HPDE6-E6E7 (cell line): ENCODE results near the gene HYAL1.
"Not testable (repeated sequence)": the region's sequence is repeated elsewhere in the genome, so short reads cannot be mapped to it uniquely, and the experiment has no call there.

Source experiments
- DNase-seq: peaks from one replicate; pipeline ENCODE4 v3.0.0; 2011; ENCODE audit warnings: missing footprints; ENCODE audit errors: extremely low spot score

The HYAL1 gene

DNA sequence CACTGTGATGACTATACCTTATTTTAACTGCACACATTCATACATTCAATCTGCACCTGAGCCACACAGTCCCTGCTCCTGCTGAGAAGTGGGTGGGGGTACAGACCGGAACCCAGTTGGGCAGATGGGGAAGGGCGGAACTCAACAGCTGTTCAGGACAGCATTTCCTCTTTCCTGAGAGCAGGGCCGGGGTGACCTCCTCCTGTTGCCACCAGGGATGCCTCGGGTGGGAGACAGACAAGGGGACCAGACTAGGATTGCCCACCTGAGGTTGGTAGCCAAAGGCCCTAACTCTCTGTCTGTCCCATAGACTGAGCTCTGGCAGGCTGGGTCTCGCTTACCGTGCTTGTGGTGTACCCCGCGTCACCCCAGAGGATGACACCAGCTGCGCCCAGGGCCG, 15.2 kb upstream of the HYAL1 start:
- DNase-seq: no peak

GRCh38 chr3:50318163-50318562, 14.8 kb upstream of the HYAL1 start:
- DNase-seq: no peak

DNA sequence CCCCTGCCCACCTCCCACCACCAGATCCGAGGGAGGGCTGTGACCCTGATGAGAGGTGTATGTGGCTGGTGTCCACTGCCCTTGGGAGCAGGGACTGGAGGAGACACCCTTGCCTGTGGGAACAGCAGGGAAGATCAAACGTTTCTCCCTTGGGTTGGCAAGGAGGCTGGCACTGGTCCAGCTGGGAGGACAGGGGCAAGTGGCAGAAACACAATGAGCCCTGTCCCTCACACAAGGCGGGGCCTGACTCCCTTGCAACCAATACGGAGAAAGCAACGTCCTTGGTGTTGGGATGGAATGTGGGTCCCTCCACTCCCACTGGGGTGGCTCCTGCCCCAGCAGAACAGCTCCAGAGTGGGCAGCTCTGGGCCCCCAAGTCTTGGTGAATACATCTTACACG, 13.9 kb upstream of the HYAL1 start:
- no peak for DNase-seq

DNA sequence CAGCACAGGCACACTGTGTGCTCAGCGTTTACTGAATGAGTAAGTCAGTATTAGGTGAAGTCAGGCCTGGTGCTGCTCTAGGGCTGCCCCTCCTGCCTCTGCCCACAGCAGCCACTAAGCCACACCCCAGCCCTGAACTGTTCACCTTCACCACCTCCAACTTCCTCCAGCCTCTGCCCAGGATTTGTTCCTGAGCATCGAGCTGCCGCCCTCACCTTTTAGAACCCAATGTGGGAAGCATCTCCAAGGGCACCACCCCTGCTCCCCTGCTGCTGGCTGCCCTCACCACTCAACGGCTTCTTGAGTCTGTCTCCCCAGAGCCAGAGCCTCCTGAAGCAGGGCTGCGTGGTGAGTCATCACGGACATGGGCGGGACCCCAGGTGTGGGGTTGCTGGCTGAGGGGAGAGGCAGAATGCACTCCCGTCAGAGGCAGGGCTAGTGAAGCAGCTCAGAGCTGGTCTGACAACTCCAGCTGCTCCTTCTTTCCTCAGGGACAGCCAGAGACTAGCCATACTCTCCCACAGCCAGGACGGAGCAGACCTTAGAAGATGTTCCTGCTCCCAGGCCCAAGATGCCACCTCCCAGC, 13.4 kb upstream of the HYAL1 start:
- DNase-seq: peak; percentile 71

- no peak for DNase-seq
These were observed 11.4 kb upstream of the HYAL1 start for GRCh38 chr3:50314816-50315215.

DNA sequence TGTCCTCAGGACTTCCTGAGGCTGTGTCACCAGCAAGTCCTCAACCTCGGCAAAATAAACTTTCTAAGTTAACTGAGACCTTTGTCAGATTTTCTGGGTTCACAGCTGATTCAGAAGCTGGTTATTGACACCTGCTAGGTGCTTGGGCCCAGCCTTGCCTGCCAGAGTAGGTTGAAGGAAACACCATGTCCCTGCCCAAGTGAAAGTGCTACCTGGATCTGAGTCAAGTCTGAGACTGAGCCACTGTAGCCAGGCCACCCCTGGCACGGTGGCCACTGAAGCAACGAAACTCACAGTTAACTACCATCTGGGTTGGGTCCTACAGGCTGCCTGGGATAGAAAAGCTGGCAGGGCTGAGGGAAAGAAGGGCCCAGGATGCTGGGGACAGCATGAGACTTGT, 11.0 kb upstream of the HYAL1 start:
- DNase-seq: no peak

DNA sequence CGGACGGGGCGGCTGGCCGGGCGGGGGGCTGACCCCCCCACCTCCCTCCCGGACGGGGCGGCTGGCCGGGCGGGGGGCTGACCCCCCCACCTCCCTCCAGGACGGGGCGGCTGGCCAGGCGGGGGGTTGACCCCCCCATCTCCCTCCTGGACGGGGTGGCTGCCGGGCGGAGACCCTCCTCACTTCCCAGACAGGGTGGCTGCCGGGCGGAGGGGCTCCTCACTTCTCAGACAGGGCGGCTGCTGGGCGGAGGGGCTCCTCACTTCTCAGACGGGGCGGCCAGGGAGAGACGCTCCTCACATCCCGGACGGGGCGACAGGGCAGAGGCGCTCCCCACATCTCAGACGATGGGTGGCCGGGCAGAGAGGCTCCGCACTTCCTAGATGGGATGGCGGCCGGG, 8.7 kb upstream of the HYAL1 start:
- DNase-seq: not testable (repeated sequence)

- DNase-seq: no peak
These were observed 1.2 kb upstream of the HYAL1 start for GRCh38 chr3:50304601-50305000.

- DNase-seq: no peak
These were observed 1.0 kb downstream of the HYAL1 start for GRCh38 chr3:50302095-50303012.

GRCh38 chr3:50300681-50301254, 2.6 kb downstream of the HYAL1 start:
- DNase-seq: no peak

DNA sequence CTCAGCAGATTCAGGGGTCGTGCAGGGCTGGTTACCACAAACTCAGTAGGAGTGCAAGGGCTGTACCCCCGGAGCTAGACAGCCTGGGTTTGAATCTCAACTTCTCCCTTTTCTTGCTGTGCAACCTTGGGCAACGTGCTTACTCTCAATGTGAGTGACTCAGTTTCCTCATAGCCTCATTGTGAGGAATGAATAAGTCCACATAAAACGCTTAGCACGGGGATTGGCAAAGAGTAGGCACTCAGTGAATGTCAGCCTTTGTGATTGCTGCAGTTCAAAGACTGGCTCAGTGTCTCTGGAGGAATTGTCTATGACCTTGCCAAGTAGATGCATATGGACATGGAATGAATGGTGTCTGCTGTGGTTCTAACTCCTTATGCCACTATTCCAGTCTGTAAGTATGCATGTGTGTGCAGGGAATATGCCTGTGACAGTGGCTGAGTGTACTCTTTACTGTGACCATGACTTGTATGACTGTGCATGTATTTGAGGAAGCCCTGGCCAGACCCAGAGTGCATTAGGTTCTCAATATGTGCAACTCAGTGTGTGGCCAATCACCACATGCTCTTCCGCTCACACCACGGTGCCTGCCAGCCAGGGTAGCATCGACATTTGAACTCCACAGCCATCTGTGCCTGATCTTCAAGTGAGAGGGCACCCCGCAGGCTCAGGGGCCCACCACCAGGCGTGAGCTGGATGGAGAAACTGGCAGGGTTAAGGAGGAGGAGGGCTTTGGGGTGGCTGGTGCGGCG, 3.3 kb downstream of the HYAL1 start:
- DNase-seq: no peak

GRCh38 chr3:50299638-50299928, 3.8 kb downstream of the HYAL1 start:
- DNase-seq: peak; percentile 60

- DNase-seq: peak; percentile 71
These were observed 4.3 kb downstream of the HYAL1 start, which contains the start of the genes HYAL3 and NAA80 for GRCh38 chr3:50298836-50299637. Gene HYAL3, minus strand, starts transcription at chr3:50299405. Its CDS starts 3,803 bp downstream, at chr3:50295602. Gene NAA80, minus strand, starts transcription at chr3:50299405. Its CDS starts 1,942 bp downstream, at chr3:50297463.

DNA sequence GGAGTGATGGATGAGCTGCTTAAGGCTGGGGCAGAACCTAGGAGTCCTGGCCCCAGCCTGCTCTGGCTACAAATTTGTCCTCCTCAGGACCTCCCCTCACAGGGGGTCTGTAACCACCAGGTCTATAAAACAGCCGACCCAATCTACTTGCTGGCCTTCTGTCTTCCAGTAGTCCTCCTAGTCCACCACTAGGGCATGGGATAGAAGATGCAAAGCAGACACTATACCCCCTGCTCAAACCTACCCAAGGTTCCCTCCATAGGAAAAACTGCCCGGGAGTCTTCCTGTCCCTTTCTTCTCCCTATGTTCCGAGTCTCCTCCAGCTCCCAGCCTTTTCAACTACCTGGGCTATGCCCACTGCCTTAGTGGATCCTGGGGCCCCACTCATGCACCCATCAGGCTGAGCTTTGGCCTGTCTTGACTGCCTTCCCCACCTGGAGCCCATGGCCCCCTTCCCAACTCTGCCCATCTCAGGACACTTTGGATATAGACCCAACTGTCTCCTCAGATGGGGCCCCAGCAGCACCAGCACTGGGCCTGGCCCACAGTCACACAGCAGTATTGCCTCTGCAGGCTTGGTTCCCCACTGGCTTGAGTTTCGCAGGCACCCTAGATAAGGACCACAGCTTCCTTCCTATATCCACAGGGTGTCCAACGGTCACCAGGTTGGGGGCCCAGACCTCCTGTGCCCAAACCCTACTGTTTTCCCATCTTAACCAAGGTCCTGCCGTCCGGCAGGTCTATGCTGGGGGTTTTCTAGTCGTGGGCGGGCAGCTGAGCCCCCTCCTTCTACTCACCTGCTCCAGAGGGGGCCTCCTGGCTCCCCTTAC, 5.3 kb downstream of the HYAL1 start:
- no peak for DNase-seq

DNA sequence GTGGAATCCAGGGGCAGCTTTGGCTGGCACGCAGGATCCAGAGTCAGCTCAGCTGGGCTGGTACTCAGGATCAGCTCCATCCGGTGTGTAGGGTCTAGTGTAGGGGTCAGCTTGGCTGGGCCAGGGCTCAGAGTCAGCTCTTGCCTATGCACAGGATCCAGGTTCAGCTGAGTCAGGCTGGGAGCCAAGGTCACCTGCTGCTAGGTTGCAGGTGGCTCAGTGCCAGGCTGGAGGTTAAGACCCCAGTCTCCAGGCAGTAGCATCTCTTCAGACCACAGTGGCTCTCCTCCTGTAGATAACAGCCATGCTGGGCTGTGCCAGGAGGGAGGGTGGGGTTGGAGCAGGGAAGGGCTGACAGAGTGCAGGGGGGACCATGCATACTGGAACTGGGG, 6.0 kb downstream of the HYAL1 start:
- no peak for DNase-seq

DNA sequence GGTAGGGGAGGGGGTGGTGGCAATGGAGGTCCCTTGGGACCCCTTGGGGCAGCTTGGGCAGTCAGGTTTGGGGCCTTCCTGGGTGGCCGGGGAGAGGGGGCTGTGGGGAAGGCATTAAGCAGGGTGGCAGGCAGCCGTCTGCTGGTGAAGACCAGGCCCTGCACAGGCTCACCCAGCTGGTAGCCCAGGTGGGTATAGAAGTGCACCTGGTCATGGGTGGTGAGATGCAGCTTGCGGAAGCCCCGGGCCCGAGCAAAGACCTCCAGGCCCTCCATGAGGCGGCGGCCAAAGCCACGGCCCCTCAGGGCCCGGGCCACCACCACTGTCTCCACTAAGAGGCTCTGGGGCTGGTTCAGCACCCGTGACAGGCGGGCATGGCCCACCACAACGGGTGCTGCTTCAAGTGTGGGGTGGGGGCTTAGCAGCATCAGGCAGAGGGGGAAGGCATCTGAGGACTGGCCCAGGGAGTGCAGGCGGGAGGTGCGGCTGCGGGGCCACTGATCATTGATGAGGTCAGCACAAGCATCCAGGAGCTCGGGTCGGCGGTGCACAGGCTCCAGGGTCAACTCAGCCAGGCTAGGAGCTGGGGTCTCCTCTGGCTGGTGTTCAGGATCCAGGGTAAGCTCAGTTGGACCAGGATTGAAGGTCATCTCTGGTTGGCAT, 6.5 kb downstream of the HYAL1 start:
- no peak for DNase-seq

DNA sequence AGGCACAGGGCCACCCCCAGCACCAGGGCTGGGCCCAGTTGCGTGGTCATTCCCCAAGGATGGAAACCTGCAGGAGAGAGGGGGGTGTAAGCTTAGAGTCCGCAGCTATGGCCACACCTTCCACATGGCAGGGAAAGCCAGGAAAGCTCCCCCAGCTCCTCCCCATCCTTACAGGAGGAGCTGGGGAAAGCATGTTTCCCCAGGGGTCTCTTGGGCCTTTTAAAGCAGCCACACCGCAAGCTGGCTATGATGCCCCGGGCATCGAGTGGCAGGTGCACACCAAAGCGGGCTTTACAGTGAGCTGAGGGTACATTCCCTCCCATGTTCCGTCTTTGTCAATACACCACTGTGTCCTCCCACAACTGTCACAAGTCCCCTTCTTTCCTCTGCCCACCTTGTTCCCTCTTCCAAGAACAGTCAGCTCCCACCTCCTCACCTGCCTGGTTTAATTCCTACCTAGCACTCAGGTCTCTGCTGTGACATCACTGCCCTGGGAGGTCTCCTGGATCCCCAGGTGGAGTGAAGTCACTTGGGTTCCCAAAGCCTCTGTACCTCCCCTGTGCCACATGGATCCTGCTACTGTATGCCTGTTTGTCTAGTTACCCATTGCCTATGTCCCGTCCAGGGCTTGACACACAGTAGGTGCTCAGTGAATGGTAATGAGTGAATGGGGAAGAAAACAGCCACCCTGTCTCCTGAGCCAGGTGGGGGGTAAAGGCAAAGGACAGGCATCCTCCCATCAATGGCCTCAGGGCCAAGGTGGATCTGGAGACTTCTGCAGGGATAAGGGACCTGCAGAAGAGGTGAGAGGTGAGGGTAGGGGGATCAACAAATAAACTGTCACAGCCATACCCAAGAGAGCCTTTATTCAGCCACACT, 7.6 kb downstream of the HYAL1 start:
- DNase-seq: no peak

DNA sequence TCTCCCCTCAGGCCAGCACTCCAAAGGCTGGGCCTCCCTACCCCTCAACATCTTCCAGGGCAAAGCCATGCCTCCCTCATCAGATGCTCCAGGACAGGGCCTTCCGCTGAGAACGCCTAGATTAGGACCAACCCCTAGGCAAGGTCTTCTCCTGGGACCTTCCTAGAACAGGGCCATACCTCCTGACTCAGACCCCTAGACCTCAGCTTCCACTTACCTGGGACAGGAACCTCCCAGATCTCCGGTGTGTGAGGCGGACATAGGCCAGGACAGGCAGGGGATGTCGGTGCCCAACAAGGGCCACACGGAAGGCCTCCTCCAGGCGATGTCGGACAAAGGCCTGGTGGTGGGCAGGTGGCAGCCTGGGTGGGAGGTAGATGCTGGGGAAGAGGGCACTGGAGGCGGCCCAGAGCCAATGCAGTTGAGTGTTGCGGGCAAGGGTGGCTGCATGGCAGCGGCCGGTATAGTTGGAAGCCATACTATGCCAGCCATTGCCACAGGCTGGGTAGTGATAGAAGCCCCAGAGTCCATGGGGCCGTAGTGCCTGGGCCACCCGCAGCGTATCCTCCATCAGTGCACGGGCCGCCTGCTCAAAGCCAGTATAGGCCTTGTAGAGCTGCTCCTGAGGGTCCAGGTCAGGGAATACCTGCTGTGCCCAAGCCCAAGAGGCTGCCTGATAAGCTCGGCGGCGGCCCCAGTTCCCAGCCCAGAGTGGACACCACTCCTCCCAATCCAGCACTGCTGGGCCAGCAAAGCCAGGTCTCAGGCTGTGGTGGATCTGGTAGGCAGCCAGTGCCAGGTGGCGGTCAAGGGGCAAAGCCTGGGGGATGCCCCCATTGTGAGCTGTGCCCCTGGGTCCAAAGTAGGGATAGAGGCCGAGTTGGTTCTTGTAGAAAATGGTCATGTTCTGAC, 8.6 kb downstream of the HYAL1 start:
- DNase-seq: no peak
